Liver (tissue), 3 donors: ENCODE data around the gene GPR62.

Experiments
- CTCF ChIP-seq: fragments of 150-350 bp; IDR thresholded peaks from 2 replicates; pipeline ENCODE4 v1.5.1; 2017; ENCODE audit warnings: improper control_type of control experiment, low read depth, low read length; ENCODE audit not compliant: missing input control
- MAX ChIP-seq: IDR thresholded peaks from 2 replicates; pipeline ENCODE4 v1.6.1; 2016; ENCODE audit warnings: antibody characterized with exemption
- RAD21 ChIP-seq, 2 donors: IDR thresholded peaks; 2 replicates each; pipeline ENCODE4 v1.6.1; 2016; ENCODE audit warnings: antibody characterized with exemption in 2 of 2, mild to moderate bottlenecking in 2 of 2
- donor health status: healthy.
- donor health status: healthy.

GRCh38 chr3:51962854-51963530, 7.8 kb downstream of the GPR62 start:
- TF ChIP-seq CTCF (no peak), RAD21 (IDR thresholded peaks at IDR 0.05) (no peak), MAX (no peak)
